Activated CD8-positive, alpha-beta memory T cell treated with anti-CD3 and anti-CD28 coated beads, Interleukin-2, amount 10 ng/mL, durations not matched to agents 7 days and 5 days (primary cell): ENCODE measurements around the gene TRIM46. TPM values are rescaled to one million over a fixed set of nuclear protein-coding genes. Genes with fewer than 3 reads are reported as not detected.
A peak's percentile ranks its signal among the peaks of the same experiment; 100 is the strongest.
"Not testable (repeated sequence)": the region's sequence is repeated elsewhere in the genome, so short reads cannot be mapped to it uniquely, and the experiment has no call there.

ENCODE experiments used
- ATAC-seq: fragments of 150-1000 bp; cut with Tn5 transposase; one replicate; pipeline ENCODE4 v1.10.0; 2021; ENCODE audit warnings: moderate library complexity
- CTCF ChIA-PET: fragments of 350-600 bp; sonication (Branson Sonifier 250); formaldehyde crosslinking; loops from one replicate; lab custom pipeline; 2021; ENCODE audit warnings: antibody characterized with exemption; lab: Charles Lee
- DNase-seq: peaks from one replicate; pipeline ENCODE4 v3.0.0-alpha.2; 2020
- H3K27ac Mint-ChIP-seq: one replicate; pipeline ENCODE4 v1.8.0; 2021; ENCODE audit warnings: mild to moderate bottlenecking, mixed read lengths
- H3K27me3 Mint-ChIP-seq: one replicate; pipeline ENCODE4 v1.8.0; 2021; ENCODE audit warnings: mixed read lengths
- H3K36me3 Mint-ChIP-seq: one replicate; pipeline ENCODE4 v1.8.0; 2021; ENCODE audit warnings: mild to moderate bottlenecking, mixed read lengths
- H3K4me1 Mint-ChIP-seq: one replicate; pipeline ENCODE4 v1.8.0; 2021; ENCODE audit warnings: mixed read lengths
- H3K4me3 Mint-ChIP-seq: one replicate; pipeline ENCODE4 v1.8.0; 2021; ENCODE audit warnings: mild to moderate bottlenecking, moderate library complexity, mixed read lengths
- H3K9me3 Mint-ChIP-seq: one replicate; pipeline ENCODE4 v1.8.0; 2022; ENCODE audit warnings: low read depth, mixed read lengths
- total RNA-seq, 2 experiments: library from RNA; stranded (reverse); gene quantifications; one replicate each; pipeline ENCODE4 v1.2.3, GENCODE V29; 2021

Gene TRIM46
- total RNA-seq, 2 experiments from 2014 or later = 11.2 to 16.1 TPM

GRCh38 chr1:155155996-155156643 lies 17.5 kb upstream of the TRIM46 start:
- peaks cover 25% of the 10 kb centered on the region for H3K27me3 Mint-ChIP-seq
- not testable (repeated sequence) for ATAC-seq, H3K4me1 Mint-ChIP-seq, H3K4me3 Mint-ChIP-seq, H3K27ac Mint-ChIP-seq, H3K36me3 Mint-ChIP-seq, DNase-seq, H3K9me3 Mint-ChIP-seq
- CTCF ChIA-PET = interaction anchor here (1.0 to 2.6 kb wide), 2 partner anchors 10 to 12 kb away, joined by 3 to 6 read pairs; no protein-coding TSS in a partner anchor

DNA sequence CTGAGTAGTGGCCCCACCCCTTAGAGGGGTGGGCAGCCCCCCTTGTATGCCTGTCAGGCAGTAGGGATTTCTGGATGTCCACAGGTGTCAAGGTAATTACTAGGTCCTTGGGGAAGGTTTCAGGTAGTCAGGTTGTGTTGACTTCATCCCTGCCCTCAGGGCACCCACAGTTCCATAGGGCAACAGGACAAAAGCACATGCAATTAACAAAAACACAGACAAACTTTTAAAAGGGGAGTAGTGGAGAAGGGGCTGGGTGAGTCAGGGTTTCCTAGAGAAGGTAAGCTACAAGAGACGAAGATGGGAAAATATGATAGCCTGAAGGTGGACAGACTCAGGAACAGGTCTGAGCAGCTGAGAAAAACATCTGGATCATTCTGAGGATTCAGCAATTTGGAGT lies 14.7 kb upstream of the TRIM46 start:
- H3K4me3 Mint-ChIP-seq = no peak overlapping the region
- ATAC-seq (no peak), DNase-seq (no peak)
- no peaks in the 10 kb centered on the region for H3K4me1 Mint-ChIP-seq
- no peaks in the 10 kb centered on the region for H3K9me3 Mint-ChIP-seq
- CTCF ChIA-PET = no interaction called here
- H3K36me3 Mint-ChIP-seq = no peaks in the 10 kb centered on the region
- peaks cover 15% of the 10 kb centered on the region for H3K27me3 Mint-ChIP-seq
- no peak overlapping the region for H3K27ac Mint-ChIP-seq

GRCh38 chr1:155160128-155160527 lies 13.5 kb upstream of the TRIM46 start:
- ATAC-seq (no peak), DNase-seq (no peak)
- Mint-ChIP-seq H3K9me3 (no peaks in the 10 kb centered on the region), H3K36me3 (no peaks in the 10 kb centered on the region), H3K4me1 (no peaks in the 10 kb centered on the region), H3K27ac (no peak overlapping the region), H3K27me3 (peaks cover 9% of the 10 kb centered on the region), H3K4me3 (no peak overlapping the region)
- CTCF ChIA-PET = no interaction called here

GRCh38 chr1:155162631-155163030 lies 11.0 kb upstream of the TRIM46 start:
- not testable (repeated sequence) for H3K27me3 Mint-ChIP-seq, ATAC-seq, H3K4me3 Mint-ChIP-seq, H3K27ac Mint-ChIP-seq, H3K4me1 Mint-ChIP-seq, DNase-seq, H3K9me3 Mint-ChIP-seq, H3K36me3 Mint-ChIP-seq
- CTCF ChIA-PET = interaction anchor here (1.0 to 1.5 kb wide), 4 partner anchors 10 to 145 kb away, joined by 3 to 9 read pairs (median 6); partner anchors contain the start of gene KRTCAP2

DNA sequence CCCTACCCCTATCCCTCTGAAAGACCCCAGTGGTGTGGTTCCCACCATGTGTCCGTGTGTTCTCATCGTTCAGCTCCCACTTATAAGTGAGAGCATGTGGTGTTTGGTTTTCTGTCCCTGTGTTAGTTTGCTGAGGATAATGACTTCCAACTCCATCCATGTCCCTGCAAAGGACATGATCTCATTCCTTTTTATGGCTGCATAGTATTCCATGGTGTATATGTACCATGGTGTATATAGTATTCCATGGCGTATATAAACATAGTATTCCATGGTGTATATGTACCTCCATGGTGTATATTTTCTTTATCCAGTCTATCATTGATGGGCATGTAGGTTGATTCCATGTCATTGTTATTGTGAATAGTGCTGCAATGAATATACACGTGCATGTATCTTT lies 9.9 kb upstream of the TRIM46 start:
- H3K9me3 Mint-ChIP-seq, H3K4me3 Mint-ChIP-seq, ATAC-seq, H3K27ac Mint-ChIP-seq, DNase-seq, H3K27me3 Mint-ChIP-seq, H3K36me3 Mint-ChIP-seq: not testable (repeated sequence)
- CTCF ChIA-PET = interaction anchor here (1.6 to 13.0 kb wide), 2 partner anchors 52 to 73 kb away, joined by 3 to 295 read pairs; no protein-coding TSS in a partner anchor
- peaks cover 12% of the 10 kb centered on the region for H3K4me1 Mint-ChIP-seq

DNA sequence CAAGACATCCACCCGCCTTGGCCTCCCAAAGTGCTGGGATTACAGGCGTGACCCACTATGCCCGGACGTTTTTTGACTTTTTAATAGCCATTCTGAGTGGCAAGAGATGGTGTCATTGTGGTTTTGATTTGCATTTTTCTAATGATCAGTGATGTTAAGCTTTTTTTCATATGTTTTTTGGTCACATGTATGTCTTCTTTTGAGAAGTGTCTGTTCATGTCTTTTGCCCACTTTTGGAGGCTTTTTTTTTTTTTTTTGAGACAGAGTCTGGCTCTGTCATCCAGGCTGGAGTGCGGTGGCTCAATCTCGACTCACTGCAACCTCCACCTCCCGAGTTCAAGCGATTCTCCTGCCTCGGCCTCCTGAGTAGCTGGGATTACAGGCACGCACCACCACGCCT lies 9.0 kb upstream of the TRIM46 start:
- not testable (repeated sequence) for H3K27me3 Mint-ChIP-seq, H3K9me3 Mint-ChIP-seq, DNase-seq, H3K4me3 Mint-ChIP-seq, H3K36me3 Mint-ChIP-seq, ATAC-seq, H3K27ac Mint-ChIP-seq
- H3K4me1 Mint-ChIP-seq = peaks cover 12% of the 10 kb centered on the region
- CTCF ChIA-PET = interaction anchor here (0.9 to 13.0 kb wide), 4 partner anchors 8 to 74 kb away, joined by 3 to 295 read pairs (median 3); partner anchors contain the start of gene KRTCAP2

GRCh38 chr1:155166051-155166470 lies 7.6 kb upstream of the TRIM46 start:
- peaks cover 8% of the 10 kb centered on the region for H3K36me3 Mint-ChIP-seq

DNA sequence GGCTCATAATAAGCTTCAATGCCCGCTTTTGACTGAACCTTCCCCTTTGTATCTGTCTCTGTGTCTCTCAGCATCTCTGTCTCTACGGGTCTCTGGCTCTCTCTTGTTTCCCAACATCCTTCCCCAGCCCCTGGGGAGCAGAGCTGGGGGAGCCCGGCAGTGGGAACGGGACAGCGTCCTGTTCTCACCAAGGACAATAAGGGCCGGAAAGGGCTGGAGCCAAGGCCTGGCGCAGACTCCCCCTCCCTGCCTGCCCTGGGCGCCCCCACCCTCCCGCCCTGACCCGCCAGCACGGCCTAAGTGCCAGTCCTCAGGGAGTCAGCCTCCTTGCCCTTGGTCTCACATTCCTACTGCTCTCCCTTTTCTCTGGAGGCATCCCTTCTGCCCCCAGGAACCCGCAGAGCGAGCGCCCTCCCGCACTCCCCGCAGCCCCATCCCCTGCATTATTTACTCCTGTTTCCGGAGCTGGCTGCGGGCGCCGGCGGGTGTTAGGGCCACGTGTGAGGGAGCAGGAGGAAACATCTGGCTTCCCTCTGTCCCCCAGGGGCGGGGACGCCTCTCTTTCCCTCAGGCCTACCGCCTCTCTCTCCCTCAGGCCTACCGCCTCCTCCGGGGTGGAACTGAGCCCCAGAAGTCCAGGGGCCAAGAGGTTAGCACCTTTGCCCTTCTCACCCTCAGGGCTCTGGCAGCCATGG lies 7.0 kb upstream of the TRIM46 start:
- H3K27me3 Mint-ChIP-seq = no peaks in the 10 kb centered on the region
- no peaks in the 10 kb centered on the region for H3K9me3 Mint-ChIP-seq
- no peak overlapping the region for H3K4me3 Mint-ChIP-seq
- peaks cover 8% of the 10 kb centered on the region for H3K36me3 Mint-ChIP-seq
- no peak overlapping the region for H3K27ac Mint-ChIP-seq
- DNase-seq (peak; percentile 31), ATAC-seq (no peak)
- CTCF ChIA-PET = interaction anchor here (0.8 to 13.0 kb wide), 22 partner anchors 11 to 150 kb away, joined by 3 to 295 read pairs (median 6); partner anchors contain the start of genes ADAM15 and SLC50A1
- H3K4me1 Mint-ChIP-seq = peaks cover 18% of the 10 kb centered on the region

More at GRCh38 chr1:155166051-155166470, 7.6 kb upstream of the TRIM46 start:
- H3K27ac Mint-ChIP-seq = no peak overlapping the region
- H3K4me1 Mint-ChIP-seq = peaks cover 14% of the 10 kb centered on the region
- CTCF ChIA-PET = interaction anchor here (0.8 to 13.0 kb wide), 9 partner anchors 10 to 104 kb away, joined by 3 to 295 read pairs (median 10); no protein-coding TSS in a partner anchor
- H3K27me3 Mint-ChIP-seq = no peaks in the 10 kb centered on the region
- no peak overlapping the region for H3K4me3 Mint-ChIP-seq
- DNase-seq = no peak
- ATAC-seq = no peak
- no peaks in the 10 kb centered on the region for H3K9me3 Mint-ChIP-seq

- H3K27ac Mint-ChIP-seq = peak overlapping the region; percentile 45
- ATAC-seq = peak; percentile 80
- no peaks in the 10 kb centered on the region for H3K27me3 Mint-ChIP-seq
- H3K4me3 Mint-ChIP-seq = peak overlapping the region; percentile 44
- H3K9me3 Mint-ChIP-seq = no peaks in the 10 kb centered on the region
- CTCF ChIA-PET = interaction anchor here (0.6 to 13.0 kb wide), 35 partner anchors 10 to 180 kb away, joined by 3 to 295 read pairs (median 5); partner anchors contain the start of genes ADAM15, DPM3 and SLC50A1
- H3K36me3 Mint-ChIP-seq = peaks cover 8% of the 10 kb centered on the region
- peaks cover 25% of the 10 kb centered on the region for H3K4me1 Mint-ChIP-seq
- peak; percentile 92 for DNase-seq
These were observed 6.2 kb upstream of the TRIM46 start for GRCh38 chr1:155167166-155168104.

- not testable (repeated sequence) for H3K4me3 Mint-ChIP-seq
These were observed 5.6 kb upstream of the TRIM46 start for GRCh38 chr1:155168105-155168445.

GRCh38 chr1:155168456-155169210 lies 5.0 kb upstream of the TRIM46 start:
- Mint-ChIP-seq H3K4me3 (no peak overlapping the region), H3K9me3 (no peaks in the 10 kb centered on the region), H3K27ac (no peak overlapping the region), H3K27me3 (no peaks in the 10 kb centered on the region), H3K36me3 (peaks cover 8% of the 10 kb centered on the region), H3K4me1 (peaks cover 32% of the 10 kb centered on the region)
- CTCF ChIA-PET = interaction anchor here (0.6 to 13.0 kb wide), 29 partner anchors 9 to 385 kb away, joined by 3 to 295 read pairs (median 5); partner anchors contain the start of genes DPM3 and SLC50A1
- ATAC-seq (no peak), DNase-seq (peak; percentile 33)

More at GRCh38 chr1:155168105-155168445, 5.6 kb upstream of the TRIM46 start:
- H3K27me3 Mint-ChIP-seq, H3K36me3 Mint-ChIP-seq, ATAC-seq, H3K9me3 Mint-ChIP-seq: not testable (repeated sequence)
- DNase-seq = peak; percentile 31
- H3K27ac Mint-ChIP-seq = peak overlapping the region; percentile 45
- CTCF ChIA-PET = interaction anchor here (0.6 to 13.0 kb wide), 34 partner anchors 9 to 386 kb away, joined by 3 to 295 read pairs (median 5); partner anchors contain the start of genes ADAM15, DPM3 and SLC50A1
- H3K4me1 Mint-ChIP-seq = peaks cover 27% of the 10 kb centered on the region

GRCh38 chr1:155169541-155169940 lies 4.1 kb upstream of the TRIM46 start:
- H3K9me3 Mint-ChIP-seq = no peaks in the 10 kb centered on the region

More at GRCh38 chr1:155169541-155169940, 4.1 kb upstream of the TRIM46 start:
- peak; percentile 18 for DNase-seq
- H3K36me3 Mint-ChIP-seq = peaks cover 8% of the 10 kb centered on the region
- H3K4me1 Mint-ChIP-seq = peaks cover 35% of the 10 kb centered on the region
- ATAC-seq = no peak
- H3K4me3 Mint-ChIP-seq = no peak overlapping the region
- H3K27ac Mint-ChIP-seq = no peak overlapping the region
- no peaks in the 10 kb centered on the region for H3K27me3 Mint-ChIP-seq
- CTCF ChIA-PET = interaction anchor here (0.8 to 13.0 kb wide), 8 partner anchors 22 to 105 kb away, joined by 3 to 295 read pairs (median 20); partner anchors contain the start of gene SLC50A1
